ENCODE data around the gene THBS2.
"Not testable (repeated sequence)": the region's sequence is repeated elsewhere in the genome, so short reads cannot be mapped to it uniquely, and the experiment has no call there.

Gene THBS2

GRCh38 chr6:169199625-169200335 is 53.9 kb downstream of the THBS2 start:
- no peak overlapping the region for H3K27ac Mint-ChIP-seq
- no peak for TF ChIP-seq CTCF (IDR thresholded peaks at IDR 0.05; ENCODE audit: unreplicated experiment in 3 of 3)
- no peaks in the 10 kb centered on the region for H3K36me3 Mint-ChIP-seq (ENCODE audit: low read depth)
- H3K4me1 Mint-ChIP-seq, result peaks cover 1% of the 10 kb centered on the region
- peaks cover 4% of the 10 kb centered on the region for H3K27me3 Mint-ChIP-seq (ENCODE audit: low read depth)
- H3K9me3 Mint-ChIP-seq, result peaks cover 7% of the 10 kb centered on the region
- H3K4me3 Mint-ChIP-seq, result no peak overlapping the region

GRCh38 chr6:169198885-169199284 is 54.8 kb downstream of the THBS2 start:
- H3K27ac Mint-ChIP-seq, result no peak overlapping the region
- H3K9me3 Mint-ChIP-seq, result peaks cover 8% of the 10 kb centered on the region
- H3K36me3 Mint-ChIP-seq (ENCODE audit: low read depth), result no peaks in the 10 kb centered on the region
- peaks cover 11% of the 10 kb centered on the region for H3K27me3 Mint-ChIP-seq (ENCODE audit: low read depth)
- H3K4me1 Mint-ChIP-seq, result peaks cover 6% of the 10 kb centered on the region
- no peak overlapping the region for H3K4me3 Mint-ChIP-seq
- no peak for TF ChIP-seq CTCF (IDR thresholded peaks at IDR 0.05; ENCODE audit: unreplicated experiment in 3 of 3)

DNA sequence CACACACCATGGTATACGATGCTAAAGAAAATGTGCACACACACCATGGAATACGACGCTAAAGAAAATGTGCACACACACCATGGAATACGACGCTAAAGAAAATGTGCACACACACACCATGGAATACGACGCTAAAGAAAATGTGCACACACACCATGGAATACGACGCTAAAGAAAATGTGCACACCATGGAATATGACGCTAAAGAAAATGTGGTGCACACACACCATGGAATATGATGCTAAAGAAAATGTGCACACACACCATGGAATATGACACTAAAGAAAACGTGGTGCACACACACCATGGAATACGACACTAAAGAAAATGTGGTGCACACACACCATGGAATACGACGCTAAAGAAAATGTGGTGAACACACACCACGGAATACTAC is 55.7 kb downstream of the THBS2 start:
- H3K27me3 Mint-ChIP-seq (ENCODE audit: low read depth), result peaks cover 11% of the 10 kb centered on the region
- peaks cover 11% of the 10 kb centered on the region for H3K4me1 Mint-ChIP-seq
- not testable (repeated sequence) for H3K9me3 Mint-ChIP-seq; H3K4me3 Mint-ChIP-seq; H3K36me3 Mint-ChIP-seq (ENCODE audit: low read depth); H3K27ac Mint-ChIP-seq

DNA sequence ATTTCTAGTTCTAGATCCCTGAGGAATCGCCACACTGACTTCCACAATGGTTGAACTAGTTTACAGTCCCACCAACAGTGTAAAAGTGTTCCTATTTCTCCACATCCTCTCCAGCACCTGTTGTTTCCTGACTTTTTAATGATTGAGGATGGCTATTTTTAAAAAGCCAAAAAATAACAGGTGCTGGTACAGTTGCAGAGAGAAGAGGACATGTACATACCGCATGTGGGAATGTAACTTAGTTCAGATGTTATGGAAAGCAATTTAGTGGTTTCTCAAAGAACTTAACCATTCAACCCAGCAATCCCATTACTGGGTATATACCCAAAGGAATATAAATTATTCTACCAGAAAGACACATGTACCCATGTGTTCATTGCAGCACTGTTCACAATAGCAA is 57.4 kb downstream of the THBS2 start:
- peaks cover 14% of the 10 kb centered on the region for H3K4me1 Mint-ChIP-seq

GRCh38 chr6:169194737-169195136 is 58.9 kb downstream of the THBS2 start:
- Mint-ChIP-seq H3K27me3 (ENCODE audit: low read depth) (peaks cover 7% of the 10 kb centered on the region), H3K36me3 (ENCODE audit: low read depth) (no peaks in the 10 kb centered on the region), H3K9me3 (peaks cover 12% of the 10 kb centered on the region), H3K4me3 (no peak overlapping the region), H3K4me1 (peaks cover 30% of the 10 kb centered on the region), H3K27ac (peak overlapping the region in 2 of 3 experiments; percentile 28 to 60)
- no peak for TF ChIP-seq CTCF (IDR thresholded peaks at IDR 0.05; ENCODE audit: unreplicated experiment in 3 of 3)

More for the DNA sequence above, 57.4 kb downstream of the THBS2 start:
- peaks cover 12% of the 10 kb centered on the region for H3K9me3 Mint-ChIP-seq
- H3K36me3 Mint-ChIP-seq (ENCODE audit: low read depth); H3K4me3 Mint-ChIP-seq; H3K27me3 Mint-ChIP-seq (ENCODE audit: low read depth); H3K27ac Mint-ChIP-seq: not testable (repeated sequence)

- Mint-ChIP-seq H3K27me3 (ENCODE audit: low read depth) (peaks cover 7% of the 10 kb centered on the region), H3K9me3 (peaks cover 12% of the 10 kb centered on the region), H3K4me1 (peaks cover 55% of the 10 kb centered on the region), H3K4me3 (no peak overlapping the region), H3K36me3 (ENCODE audit: low read depth) (no peaks in the 10 kb centered on the region), H3K27ac (peak overlapping the region in 2 of 3 experiments; percentile 87 to 96)
- no peak for TF ChIP-seq CTCF (IDR thresholded peaks at IDR 0.05; ENCODE audit: unreplicated experiment in 3 of 3)
These were observed 62.7 kb downstream of the THBS2 start for GRCh38 chr6:169190970-169191369.

DNA sequence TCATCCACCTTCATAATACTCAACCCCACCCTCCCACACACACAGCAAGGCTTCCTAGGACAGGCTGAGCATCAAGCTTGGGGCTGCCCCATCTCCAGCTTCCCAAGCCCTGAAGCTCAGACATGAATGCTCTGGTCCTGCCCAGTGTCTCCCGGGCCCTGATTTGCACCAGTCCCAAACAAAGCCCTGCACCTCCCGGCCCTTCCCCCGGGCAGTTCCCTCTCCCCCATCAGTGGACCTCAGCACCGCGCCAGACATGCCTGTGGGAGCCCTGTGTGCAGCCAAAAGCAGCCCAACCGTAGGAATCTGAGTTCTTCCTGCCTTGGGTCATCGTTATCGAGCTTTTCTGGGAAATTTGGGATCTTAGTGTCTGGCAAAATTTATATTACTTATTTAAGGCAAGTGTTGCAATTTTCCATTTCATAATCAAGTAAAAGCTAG is 63.5 kb downstream of the THBS2 start:
- TF ChIP-seq CTCF (IDR thresholded peaks at IDR 0.05; ENCODE audit: unreplicated experiment in 3 of 3), result no peak
- Mint-ChIP-seq H3K9me3 (peaks cover 12% of the 10 kb centered on the region), H3K36me3 (ENCODE audit: low read depth) (no peaks in the 10 kb centered on the region), H3K4me1 (peaks cover 55% of the 10 kb centered on the region), H3K27me3 (ENCODE audit: low read depth) (peaks cover 7% of the 10 kb centered on the region), H3K27ac (peak overlapping the region; percentile 64 to 96 (median 93)), H3K4me3 (peak overlapping the region in 1 of 3 experiments; percentile 7)
